Caco-2 (cell line): Measurements from ENCODE around the gene OXNAD1. TPM values are rescaled to one million over a fixed set of nuclear protein-coding genes. Genes with fewer than 3 reads are reported as not detected.
"Not testable (repeated sequence)": the region's sequence is repeated elsewhere in the genome, so short reads cannot be mapped to it uniquely, and the experiment has no call there.

Source experiments
- BruUV-seq: library from RNA; stranded (reverse); fragments of 400-500 nt; replicated peaks from 2 replicates; lab custom pipeline; 2021; lab: Mats Ljungman, UMichigan
- CTCF ChIA-PET: fragments of 300-600 bp; sonication (Branson Sonifier 250); formaldehyde crosslinking; loops from one replicate; lab custom pipeline; 2022; ENCODE audit warnings: antibody characterized with exemption; lab: Charles Lee
- POLR2A ChIA-PET: fragments of 300-600 bp; sonication (Branson Sonifier 250); formaldehyde crosslinking; loops from one replicate; lab custom pipeline; 2022; ENCODE audit warnings: antibody characterized with exemption; lab: Charles Lee
- DNase-seq, 2 experiments: peaks; one replicate each; pipeline versions ENCODE4 v3.0.0 to v3.0.0-alpha.2; 2020 to 2022
- H3K27me3 ChIP-seq: replicated peaks from 2 replicates; pipeline ENCODE4 v1.6.0; 2011; ENCODE audit warnings: low read length; ENCODE audit not compliant: control insufficient read depth, insufficient read depth
- H3K36me3 ChIP-seq: 2 replicates; pipeline ENCODE4 v1.5.1; 2011; ENCODE audit warnings: low read length; ENCODE audit not compliant: control insufficient read depth, insufficient read depth
- H3K4me1 ChIP-seq: fragments of 250-450 bp; sonication (Bioruptor Pico); 2 replicates; pipeline ENCODE4 v1.5.1; 2020; ENCODE audit warnings: mild to moderate bottlenecking
- H3K4me3 ChIP-seq: 2 replicates; pipeline ENCODE4 v1.5.1; 2011; ENCODE audit warnings: low read depth, mild to moderate bottlenecking, control low read depth, low read length
- H3K9me3 ChIP-seq: fragments of 250-450 bp; sonication (Bioruptor Pico); 2 replicates; pipeline ENCODE4 v1.5.1; 2020; ENCODE audit warnings: mild to moderate bottlenecking, moderate library complexity
- H3K27ac Mint-ChIP-seq: one replicate; pipeline ENCODE4 v1.8.0; 2022; ENCODE audit warnings: mixed read lengths; ENCODE audit not compliant: unreplicated experiment
- H3K27me3 Mint-ChIP-seq: one replicate; pipeline ENCODE4 v1.8.0; 2022; ENCODE audit warnings: mixed read lengths; ENCODE audit not compliant: insufficient read depth, unreplicated experiment
- H3K36me3 Mint-ChIP-seq: one replicate; pipeline ENCODE4 v1.8.0; 2022; ENCODE audit warnings: mild to moderate bottlenecking, mixed read lengths; ENCODE audit not compliant: insufficient read depth, unreplicated experiment
- H3K4me1 Mint-ChIP-seq: one replicate; pipeline ENCODE4 v1.8.0; 2022; ENCODE audit warnings: low read depth, mixed read lengths; ENCODE audit not compliant: unreplicated experiment
- H3K4me3 Mint-ChIP-seq: one replicate; pipeline ENCODE4 v1.8.0; 2022; ENCODE audit warnings: mild to moderate bottlenecking, moderate library complexity, mixed read lengths; ENCODE audit not compliant: unreplicated experiment
- H3K9me3 Mint-ChIP-seq: one replicate; pipeline ENCODE4 v1.8.0; 2022; ENCODE audit warnings: mixed read lengths; ENCODE audit not compliant: unreplicated experiment
- CTCF ChIP-seq, 2 experiments: fragments of 200-600 bp in 1 of 2; IDR thresholded peaks; 1 replicate in 1 of 2; 2 replicates in 1 of 2; pipeline versions ENCODE4 v1.5.1 to v1.8.0; 2011 to 2022; ENCODE audit warnings: antibody characterized with exemption in 1 of 2, control low read depth in 1 of 2, inconsistent platforms in 1 of 2, low read depth in 1 of 2, low read length in 1 of 2, mild to moderate bottlenecking in 1 of 2, moderate library complexity in 1 of 2; ENCODE audit not compliant: insufficient read depth in 1 of 2, severe bottlenecking in 1 of 2, unreplicated experiment in 1 of 2
- intact Hi-C: fragments of 100-400 bp; cut with micrococcal nuclease; formaldehyde crosslinking; loops from one replicate; pipeline ENCODE4 v1.10.0; 2022; ENCODE audit not compliant: unreplicated experiment
- total RNA-seq: library from RNA; stranded (reverse); gene quantifications from 2 replicates; pipeline ENCODE4 v1.2.3, GENCODE V29; 2022

The OXNAD1 gene
- total RNA-seq, 1 experiment from 2014 or later = 20.0 TPM

DNA sequence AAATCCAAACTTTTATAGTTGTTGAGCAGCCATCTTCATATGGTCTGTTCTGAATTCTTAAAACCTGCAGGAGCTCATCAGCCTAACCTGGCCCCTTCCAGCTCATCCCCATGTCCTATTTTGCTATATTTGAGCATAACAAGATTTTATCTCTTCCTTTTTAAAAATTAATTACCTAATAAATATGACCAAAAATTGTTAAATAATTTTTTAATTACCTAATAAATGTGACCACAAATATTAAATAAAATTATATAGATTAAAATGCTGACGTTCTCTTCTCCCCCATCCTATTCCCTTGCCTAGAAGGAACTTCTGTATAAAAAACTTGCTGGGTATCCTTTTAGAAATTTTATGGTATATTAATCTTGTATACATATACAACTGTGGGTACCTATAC is 43.7 kb downstream of the OXNAD1 start:
- Histone ChIP-seq H3K9me3 (no peaks in the 10 kb centered on the region), H3K4me3 (no peak overlapping the region), H3K36me3 (peaks cover 2% of the 10 kb centered on the region; the same call in 1 of the 2 replicates), H3K27me3 (no peaks in the 10 kb centered on the region), H3K4me1 (no peaks in the 10 kb centered on the region)
- Mint-ChIP-seq H3K36me3 (peaks cover 14% of the 10 kb centered on the region), H3K4me3 (no peak overlapping the region), H3K4me1 (no peaks in the 10 kb centered on the region), H3K9me3 (no peaks in the 10 kb centered on the region), H3K27ac (no peak overlapping the region), H3K27me3 (no peaks in the 10 kb centered on the region)
- BruUV-seq = no TSS peak
- no peak for DNase-seq
- TF ChIP-seq CTCF (IDR thresholded peaks at IDR 0.05; ENCODE audit: insufficient read depth in 1 of 2, low read depth in 1 of 2, low read length in 1 of 2, severe bottlenecking in 1 of 2, unreplicated experiment in 1 of 2) = no peak
- ChIA-PET CTCF (no interaction called here), POLR2A (no interaction called here)
- intact Hi-C loops = no loop called here

- BruUV-seq = no TSS peak
- CTCF ChIA-PET = no interaction called here
These were observed 44.5 kb downstream of the OXNAD1 start for GRCh38 chr3:16309558-16309957.

DNA sequence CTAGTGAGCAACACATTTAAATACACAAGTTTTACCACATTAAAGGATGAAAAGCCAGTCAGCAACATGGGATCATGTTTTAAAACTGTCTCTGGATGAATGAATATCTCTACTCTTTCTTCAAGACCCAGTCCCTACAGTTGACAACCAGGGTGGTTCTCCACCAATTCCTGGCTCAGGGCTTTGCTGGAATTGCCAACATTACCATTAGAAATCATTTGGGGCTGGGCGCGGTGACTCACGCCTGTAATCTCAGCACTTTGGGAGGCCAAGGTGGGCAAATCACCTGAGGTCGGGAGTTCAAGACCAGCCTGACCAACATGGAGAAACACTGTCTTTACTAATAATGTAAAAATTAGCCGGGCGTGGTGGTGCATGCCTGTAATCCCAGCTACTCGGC is 45.5 kb downstream of the OXNAD1 start:
- intact Hi-C loops, H3K27me3 ChIP-seq, H3K36me3 ChIP-seq, H3K36me3 Mint-ChIP-seq, H3K4me3 ChIP-seq, H3K27ac Mint-ChIP-seq, H3K4me3 Mint-ChIP-seq, H3K9me3 Mint-ChIP-seq, BruUV-seq, H3K9me3 ChIP-seq, H3K27me3 Mint-ChIP-seq, H3K4me1 ChIP-seq, POLR2A ChIA-PET, H3K4me1 Mint-ChIP-seq, CTCF ChIA-PET, DNase-seq: not testable (repeated sequence)

More at GRCh38 chr3:16309558-16309957, 44.5 kb downstream of the OXNAD1 start:
- Histone ChIP-seq H3K4me1 (no peaks in the 10 kb centered on the region), H3K27me3 (no peaks in the 10 kb centered on the region), H3K36me3 (peaks cover 2% of the 10 kb centered on the region; the same call in 1 of the 2 replicates), H3K4me3 (no peak overlapping the region), H3K9me3 (no peaks in the 10 kb centered on the region)
- Mint-ChIP-seq H3K4me3 (no peak overlapping the region), H3K27me3 (no peaks in the 10 kb centered on the region), H3K4me1 (no peaks in the 10 kb centered on the region), H3K36me3 (peaks cover 8% of the 10 kb centered on the region), H3K9me3 (no peaks in the 10 kb centered on the region), H3K27ac (no peak overlapping the region)
- POLR2A ChIA-PET = no interaction called here
- intact Hi-C loops = no loop called here
- no peak for TF ChIP-seq CTCF (IDR thresholded peaks at IDR 0.05; ENCODE audit: insufficient read depth in 1 of 2, low read depth in 1 of 2, low read length in 1 of 2, severe bottlenecking in 1 of 2, unreplicated experiment in 1 of 2)
- DNase-seq = no peak

- Mint-ChIP-seq H3K27ac (no peak overlapping the region), H3K4me3 (no peak overlapping the region), H3K4me1 (no peaks in the 10 kb centered on the region), H3K27me3 (no peaks in the 10 kb centered on the region), H3K9me3 (no peaks in the 10 kb centered on the region), H3K36me3 (peaks cover 6% of the 10 kb centered on the region)
- no TSS peak for BruUV-seq
- TF ChIP-seq CTCF (IDR thresholded peaks at IDR 0.05; ENCODE audit: insufficient read depth in 1 of 2, low read depth in 1 of 2, low read length in 1 of 2, severe bottlenecking in 1 of 2, unreplicated experiment in 1 of 2) = no peak
- intact Hi-C loops = no loop called here
- CTCF ChIA-PET = no interaction called here
- POLR2A ChIA-PET = no interaction called here
- no peaks in the 10 kb centered on the region for H3K9me3 ChIP-seq
- no peak overlapping the region for H3K4me3 ChIP-seq
- H3K27me3 ChIP-seq = no peaks in the 10 kb centered on the region
- peaks cover 4% of the 10 kb centered on the region for H3K36me3 ChIP-seq
- DNase-seq = no peak
- H3K4me1 ChIP-seq = no peaks in the 10 kb centered on the region
These were observed 47.0 kb downstream of the OXNAD1 start for GRCh38 chr3:16311960-16312451.
